GM19372 (cell line): ENCODE measurements around the gene DNAAF9.
"Not testable (repeated sequence)": the region's sequence is repeated elsewhere in the genome, so short reads cannot be mapped to it uniquely, and the experiment has no call there.

Experiments used
- ATAC-seq: cut with Tn5 transposase; IDR thresholded peaks from one replicate; pipeline ENCODE4 v1.9.1; 2021; ENCODE audit warnings: mild to moderate bottlenecking, low read depth, moderate library complexity; ENCODE audit not compliant: unreplicated experiment

Gene DNAAF9

GRCh38 chr20:3407040-3407770, at the start of gene DNAAF9:
Gene DNAAF9 (minus strand): TSS chr20:3407669. CDS start chr20:3407557, 112 bp downstream.
- ATAC-seq = peak; percentile 39

DNA sequence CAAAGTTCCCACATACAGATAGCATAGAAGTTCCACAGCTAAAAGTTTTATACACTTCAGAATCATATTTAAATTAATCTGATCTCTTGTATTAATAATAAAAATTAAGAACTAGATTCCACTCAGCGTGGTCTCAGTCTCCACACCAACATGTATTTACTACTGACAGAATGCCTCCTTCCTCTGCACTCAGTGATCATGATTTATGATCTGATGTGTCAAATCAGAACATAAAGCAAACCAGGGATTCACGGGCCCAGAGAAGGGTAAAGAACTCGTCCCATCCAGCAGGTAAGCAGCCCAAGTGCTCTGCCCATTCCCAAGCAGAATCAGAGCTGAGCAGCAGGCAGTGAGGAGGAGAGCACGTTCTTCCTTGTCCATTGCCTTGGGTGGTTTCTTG, 49.2 kb upstream of the DNAAF9 start:
- no peak for ATAC-seq

GRCh38 chr20:3454831-3455230, 47.4 kb upstream of the DNAAF9 start:
- no peak for ATAC-seq

DNA sequence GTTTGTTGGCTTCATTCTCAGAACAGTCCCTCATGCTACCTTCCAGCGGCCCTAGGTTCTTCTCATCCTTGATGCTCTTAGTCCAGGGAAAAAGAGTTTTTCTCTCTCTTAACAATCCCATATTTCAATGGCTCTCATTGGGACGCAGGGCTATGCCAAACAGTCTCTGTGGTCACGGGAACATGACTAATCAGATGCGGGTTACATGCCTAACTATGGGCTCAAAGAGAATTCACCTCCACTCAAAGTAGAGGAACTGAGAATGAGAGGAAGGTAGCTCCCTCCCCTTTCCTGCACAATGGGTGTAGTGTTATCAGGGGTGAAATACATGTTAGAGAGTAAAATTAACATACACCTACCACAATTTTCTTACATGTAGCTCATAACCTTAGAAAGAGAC, 45.2 kb upstream of the DNAAF9 start:
- no peak for ATAC-seq

GRCh38 chr20:3452136-3452535, 44.7 kb upstream of the DNAAF9 start:
- no peak for ATAC-seq

- no peak for ATAC-seq
Observed at GRCh38 chr20:3449319-3449718, 41.9 kb upstream of the DNAAF9 start.

- no peak for ATAC-seq
Observed at GRCh38 chr20:3447321-3447720, 39.9 kb upstream of the DNAAF9 start.

GRCh38 chr20:3446779-3447178, 39.3 kb upstream of the DNAAF9 start:
- no peak for ATAC-seq

DNA sequence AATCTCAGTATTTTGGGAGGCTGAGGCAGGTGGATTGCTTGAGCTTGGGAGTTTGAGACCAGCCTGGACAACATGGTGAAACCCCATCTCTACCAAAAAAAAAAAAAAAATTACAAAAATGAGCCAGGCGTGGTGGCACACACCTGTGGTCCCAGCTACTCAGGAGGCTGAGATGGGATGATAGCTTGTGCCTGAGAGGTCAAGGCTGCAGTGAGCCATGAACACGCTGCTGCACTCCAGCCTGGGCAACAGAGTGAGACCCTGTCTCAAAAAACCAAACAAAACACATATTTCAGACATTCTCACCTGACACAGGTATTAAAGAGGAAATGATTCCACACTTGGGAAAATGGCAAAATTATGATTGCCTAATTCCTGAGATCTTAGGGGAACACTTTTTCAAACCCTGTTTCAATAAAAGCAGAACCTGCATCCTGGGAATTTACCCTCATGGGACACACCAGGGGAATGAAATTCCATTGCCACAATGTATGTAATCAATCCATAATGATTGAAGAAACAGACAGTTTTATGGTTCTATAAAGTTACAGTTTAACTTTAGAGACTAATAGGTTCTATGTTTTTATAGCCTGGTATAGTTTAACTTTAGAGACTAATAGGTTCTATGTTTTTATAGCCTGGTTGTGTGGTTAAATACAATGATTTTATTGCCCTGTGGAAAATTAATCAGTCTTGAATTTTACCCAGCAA, 29.6 kb upstream of the DNAAF9 start:
- ATAC-seq = no peak

DNA sequence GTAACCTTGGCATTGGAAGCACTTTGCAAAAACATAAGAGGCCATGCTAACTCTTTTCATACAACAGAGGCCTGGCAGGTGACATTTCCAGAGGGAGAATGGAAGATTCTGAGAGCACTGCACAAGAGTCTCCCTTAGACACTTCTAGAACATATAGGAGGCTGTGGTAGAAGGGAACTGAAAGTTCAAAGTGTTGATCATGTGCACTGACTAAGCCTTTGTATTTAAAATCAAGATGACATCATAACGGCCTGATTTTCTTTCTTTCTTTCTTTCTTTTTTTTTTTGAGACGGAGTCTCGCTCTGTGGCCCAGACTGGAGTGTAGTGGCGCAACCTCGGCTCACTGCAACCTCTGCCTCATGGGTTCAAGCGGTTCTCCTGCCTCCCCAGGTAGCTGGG, 26.8 kb upstream of the DNAAF9 start:
- ATAC-seq = no peak

DNA sequence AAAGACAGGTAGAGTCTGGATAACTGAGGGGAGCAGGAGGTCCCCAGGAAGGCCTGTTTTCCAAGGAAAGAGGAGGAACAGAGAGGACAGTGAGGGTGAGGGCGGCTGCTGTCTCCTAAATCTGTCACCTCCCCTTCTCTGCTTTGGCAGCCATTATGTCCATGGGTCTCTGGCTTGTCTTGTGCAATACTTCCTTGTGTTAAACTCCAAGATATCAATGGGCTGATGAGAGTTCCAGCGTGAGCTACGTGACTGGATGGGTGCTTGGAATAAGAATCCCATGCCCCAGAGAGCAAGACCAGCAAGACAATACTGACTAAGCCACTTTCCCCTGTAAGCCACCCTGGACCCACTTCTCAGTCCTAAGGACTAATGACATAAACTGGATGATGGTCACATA, 26.3 kb upstream of the DNAAF9 start:
- ATAC-seq = no peak

DNA sequence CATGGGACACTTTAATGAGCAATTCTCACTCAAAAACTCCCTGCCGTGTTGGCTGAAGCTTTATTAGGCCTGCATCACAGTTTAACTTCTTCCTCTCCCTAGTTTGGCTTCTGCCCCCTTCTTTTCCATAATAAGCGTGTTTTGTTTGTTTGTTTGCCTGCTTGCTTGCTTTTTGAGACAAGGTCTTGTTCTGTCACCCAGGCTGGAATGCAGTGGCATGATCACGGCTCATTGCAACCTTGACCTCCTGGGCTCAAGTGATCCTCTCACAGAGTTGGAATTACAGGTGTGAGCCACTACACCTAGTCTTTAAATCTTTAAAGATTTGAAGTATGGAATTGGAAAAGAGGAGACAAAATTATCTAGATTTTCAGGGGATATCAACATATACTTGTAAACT, 25.4 kb upstream of the DNAAF9 start:
- ATAC-seq = no peak

- no peak for ATAC-seq
Observed at GRCh38 chr20:3431109-3431508, 23.6 kb upstream of the DNAAF9 start.

DNA sequence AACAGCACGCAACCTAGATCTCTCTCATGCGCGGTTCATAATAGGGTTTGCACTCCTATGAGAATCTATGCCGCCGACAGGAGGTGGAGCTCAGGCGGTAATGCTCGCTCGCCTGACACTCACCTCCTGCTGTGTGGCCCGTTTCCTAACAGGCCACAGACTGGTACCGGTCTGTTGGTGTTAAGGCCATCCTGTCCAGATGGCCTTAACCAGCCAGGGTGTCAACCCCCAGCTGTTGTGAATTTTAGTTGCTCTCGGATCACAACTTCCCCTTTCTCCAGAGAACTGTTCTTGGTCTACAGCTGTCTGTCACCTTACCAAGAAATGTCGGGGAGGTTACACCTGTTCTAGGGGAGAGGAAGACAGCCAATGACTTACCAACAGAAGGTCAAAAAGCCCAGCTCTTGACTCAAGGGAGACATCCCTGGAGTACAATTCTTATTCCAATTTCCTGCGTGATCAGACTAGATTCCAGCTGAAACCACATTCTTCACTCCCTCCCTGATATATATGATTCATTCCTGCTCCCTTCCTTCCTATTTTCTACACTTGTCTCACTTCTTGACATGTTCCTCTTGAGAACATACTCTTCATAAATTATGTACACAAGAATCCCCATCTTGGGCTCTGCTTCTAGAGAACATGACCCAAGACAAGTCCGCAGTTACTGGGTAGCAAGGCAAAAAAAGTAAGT, 23.1 kb upstream of the DNAAF9 start:
- ATAC-seq = peak; percentile 75

DNA sequence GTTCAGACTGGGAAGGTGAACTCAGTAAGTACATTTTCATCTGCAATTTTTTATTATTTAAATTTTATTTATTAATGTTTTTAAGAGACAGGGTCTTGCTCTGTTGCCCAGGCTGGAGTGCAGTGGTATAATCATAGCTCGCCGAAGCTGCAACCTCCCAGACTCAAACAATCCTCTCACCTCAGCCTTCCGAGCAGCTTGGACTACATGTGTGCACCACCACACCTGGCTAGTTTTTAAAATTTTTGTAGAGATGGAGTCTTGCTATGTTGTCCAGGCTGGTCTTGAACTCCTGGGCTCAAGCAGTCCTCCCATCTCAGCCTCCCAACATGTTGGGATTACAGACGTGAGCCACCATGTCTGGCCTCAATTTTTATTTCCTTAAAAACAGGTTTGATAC, 19.3 kb upstream of the DNAAF9 start:
- ATAC-seq = not testable (repeated sequence)

GRCh38 chr20:3423126-3423525, 15.7 kb upstream of the DNAAF9 start:
- no peak for ATAC-seq

- no peak for ATAC-seq
Observed at GRCh38 chr20:3421985-3422384, 14.5 kb upstream of the DNAAF9 start.

DNA sequence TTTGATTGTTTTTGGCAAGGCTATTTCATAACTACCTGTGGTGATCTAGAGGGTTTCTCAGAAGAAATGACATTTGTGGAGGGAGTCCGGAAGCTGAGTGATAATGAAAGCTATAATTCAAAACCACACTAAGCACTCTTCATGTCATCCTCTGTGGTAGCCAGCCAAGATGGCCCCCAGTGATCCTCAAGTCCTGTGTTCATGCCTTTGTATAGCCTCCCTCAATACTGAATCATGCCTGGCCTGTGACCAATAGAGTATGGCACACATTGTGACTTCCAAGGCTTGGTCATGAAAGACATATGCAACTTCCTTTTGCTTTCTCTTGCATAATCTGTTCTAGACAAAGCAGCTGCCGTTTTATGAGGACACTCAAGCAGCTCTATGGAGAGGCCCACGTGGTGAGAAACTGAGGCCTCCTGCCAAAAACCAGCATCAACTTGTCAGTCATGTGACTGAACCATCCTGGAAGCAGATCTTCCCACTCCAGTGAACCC, 12.8 kb upstream of the DNAAF9 start:
- peak; percentile 96 for ATAC-seq

DNA sequence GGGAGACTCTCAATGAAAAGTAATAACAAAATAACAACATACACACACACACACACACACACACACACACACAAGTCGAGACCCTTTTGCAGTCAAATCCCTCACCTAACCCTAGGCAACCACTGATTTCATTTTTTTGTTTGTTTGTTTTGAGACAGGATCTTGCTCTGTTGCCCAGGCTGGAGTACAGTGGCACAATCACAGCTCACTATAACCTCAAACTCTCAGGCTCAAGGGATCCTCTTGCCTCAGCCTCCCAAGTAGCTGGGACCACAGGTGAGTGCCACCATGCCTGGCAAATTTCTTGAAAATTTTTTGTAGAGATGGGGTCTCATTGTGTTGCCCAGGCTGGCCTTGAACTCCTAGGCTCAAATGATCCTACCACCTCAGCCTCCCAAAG, 10.7 kb upstream of the DNAAF9 start:
- not testable (repeated sequence) for ATAC-seq

- no peak for ATAC-seq
Observed at GRCh38 chr20:3414122-3414521, 6.7 kb upstream of the DNAAF9 start.

- ATAC-seq = no peak
Observed at GRCh38 chr20:3413393-3413889, 6.0 kb upstream of the DNAAF9 start.
